ENCODE measurements around the gene PDE3B. TPM values are rescaled to one million over a fixed set of nuclear protein-coding genes. Genes with fewer than 3 reads are reported as not detected.
"Not testable (repeated sequence)": the region's sequence is repeated elsewhere in the genome, so short reads cannot be mapped to it uniquely, and the experiment has no call there.

Gene PDE3B
- total RNA-seq, 1 donor: 0.43 TPM

DNA sequence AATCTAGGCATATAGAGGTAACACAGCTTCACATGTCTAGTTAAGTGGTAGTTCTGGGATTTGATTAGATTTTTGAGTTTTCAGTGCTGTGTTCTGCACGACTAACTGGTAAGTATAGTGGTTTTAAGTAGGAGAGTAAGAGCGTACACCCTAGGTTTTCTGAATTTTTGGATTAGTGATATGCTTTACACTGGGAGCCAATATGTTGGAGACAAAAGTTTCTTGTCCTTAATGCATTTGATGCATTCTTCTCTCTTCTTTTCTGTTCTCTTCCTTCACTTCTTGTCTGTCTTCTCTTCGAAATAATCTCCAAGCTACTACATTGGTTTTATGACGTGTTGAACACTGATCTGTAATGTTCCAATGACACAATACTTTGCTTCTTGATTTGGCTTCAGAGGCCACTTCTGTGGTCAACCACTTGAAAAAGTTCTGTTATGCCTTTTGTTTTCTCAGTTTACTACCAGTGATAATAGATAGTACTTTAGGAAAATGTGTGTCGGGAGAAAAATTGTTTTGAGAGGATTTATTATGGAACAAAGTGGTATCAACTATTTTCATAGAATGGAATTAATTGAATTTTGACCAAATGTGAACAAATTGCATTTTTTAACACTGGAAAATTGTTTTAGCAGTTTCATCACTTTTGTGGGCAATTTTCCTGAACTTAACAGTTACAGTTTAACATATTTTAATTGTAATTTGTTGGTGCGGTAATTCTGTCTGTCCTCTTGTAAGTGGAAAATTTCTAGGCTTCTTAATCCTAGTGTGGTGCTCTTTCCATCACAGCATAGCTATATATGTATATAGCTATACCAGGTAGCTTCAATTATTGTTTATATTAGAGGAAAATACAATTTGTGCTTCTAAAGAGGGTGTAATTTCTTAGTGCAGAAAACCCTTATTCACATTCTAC, 2.6 kb downstream of the PDE3B start:
- H3K4me3 ChIP-seq (ENCODE audit: low read depth, low read length): no peak overlapping the region
- no peak for DNase-seq (ENCODE audit: low read depth)

DNA sequence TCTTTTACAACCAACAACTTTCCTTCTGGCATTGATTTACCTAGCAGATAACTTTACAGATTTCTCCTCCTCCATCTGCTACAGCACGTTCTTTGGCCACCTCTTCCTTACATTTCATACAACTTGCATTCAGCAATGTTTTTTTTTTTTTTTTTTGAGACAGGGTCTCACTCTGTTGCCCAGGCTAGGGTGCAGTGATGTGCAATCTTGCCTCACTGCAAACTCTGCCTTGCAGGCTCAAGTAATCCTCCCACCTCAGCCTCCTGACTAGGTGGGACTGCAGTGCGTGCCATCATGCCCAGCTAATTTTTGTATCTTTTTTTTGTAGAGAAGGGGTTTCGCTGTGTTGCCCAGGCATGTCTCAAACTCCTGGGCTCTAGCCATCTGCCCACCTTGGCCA, 6.5 kb downstream of the PDE3B start:
- TF ChIP-seq, protein P1, sequence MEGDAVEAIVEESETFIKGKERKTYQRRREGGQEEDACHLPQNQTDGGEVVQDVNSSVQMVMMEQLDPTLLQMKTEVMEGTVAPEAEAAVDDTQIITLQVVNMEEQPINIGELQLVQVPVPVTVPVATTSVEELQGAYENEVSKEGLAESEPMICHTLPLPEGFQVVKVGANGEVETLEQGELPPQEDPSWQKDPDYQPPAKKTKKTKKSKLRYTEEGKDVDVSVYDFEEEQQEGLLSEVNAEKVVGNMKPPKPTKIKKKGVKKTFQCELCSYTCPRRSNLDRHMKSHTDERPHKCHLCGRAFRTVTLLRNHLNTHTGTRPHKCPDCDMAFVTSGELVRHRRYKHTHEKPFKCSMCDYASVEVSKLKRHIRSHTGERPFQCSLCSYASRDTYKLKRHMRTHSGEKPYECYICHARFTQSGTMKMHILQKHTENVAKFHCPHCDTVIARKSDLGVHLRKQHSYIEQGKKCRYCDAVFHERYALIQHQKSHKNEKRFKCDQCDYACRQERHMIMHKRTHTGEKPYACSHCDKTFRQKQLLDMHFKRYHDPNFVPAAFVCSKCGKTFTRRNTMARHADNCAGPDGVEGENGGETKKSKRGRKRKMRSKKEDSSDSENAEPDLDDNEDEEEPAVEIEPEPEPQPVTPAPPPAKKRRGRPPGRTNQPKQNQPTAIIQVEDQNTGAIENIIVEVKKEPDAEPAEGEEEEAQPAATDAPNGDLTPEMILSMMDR (IDR thresholded peaks at IDR 0.05; ENCODE audit: insufficient read depth, low read depth, low read length): no peak
- no peak for DNase-seq (ENCODE audit: low read depth)
- H3K4me3 ChIP-seq (ENCODE audit: low read depth, low read length): no peak overlapping the region

More for the DNA sequence above, 2.6 kb downstream of the PDE3B start:
- TF ChIP-seq, protein P1 (IDR thresholded peaks at IDR 0.05; ENCODE audit: insufficient read depth, low read depth, low read length): no peak

DNA sequence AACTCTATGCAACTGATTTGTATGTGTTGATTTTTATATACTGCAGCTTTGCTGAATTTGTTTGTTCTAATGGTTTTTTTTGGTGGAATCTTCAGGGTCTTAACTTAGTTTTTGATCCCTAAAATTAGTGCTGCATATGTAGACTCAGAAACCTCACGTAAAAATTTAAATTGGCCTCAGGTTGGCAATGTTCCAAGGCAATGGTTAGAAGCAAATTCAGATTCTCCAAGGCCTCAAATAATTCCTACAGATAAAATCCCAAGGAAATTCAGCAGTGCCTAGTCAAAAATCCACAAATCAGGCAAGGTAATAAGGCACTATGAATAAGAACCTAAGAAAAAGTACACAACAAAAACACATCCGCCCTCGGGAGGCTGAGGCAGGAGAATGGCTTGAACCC, 9.5 kb downstream of the PDE3B start:
- no peak overlapping the region for H3K4me3 ChIP-seq (ENCODE audit: low read depth, low read length)
- DNase-seq (ENCODE audit: low read depth): no peak
- TF ChIP-seq, protein P1 (IDR thresholded peaks at IDR 0.05; ENCODE audit: insufficient read depth, low read depth, low read length): no peak

DNA sequence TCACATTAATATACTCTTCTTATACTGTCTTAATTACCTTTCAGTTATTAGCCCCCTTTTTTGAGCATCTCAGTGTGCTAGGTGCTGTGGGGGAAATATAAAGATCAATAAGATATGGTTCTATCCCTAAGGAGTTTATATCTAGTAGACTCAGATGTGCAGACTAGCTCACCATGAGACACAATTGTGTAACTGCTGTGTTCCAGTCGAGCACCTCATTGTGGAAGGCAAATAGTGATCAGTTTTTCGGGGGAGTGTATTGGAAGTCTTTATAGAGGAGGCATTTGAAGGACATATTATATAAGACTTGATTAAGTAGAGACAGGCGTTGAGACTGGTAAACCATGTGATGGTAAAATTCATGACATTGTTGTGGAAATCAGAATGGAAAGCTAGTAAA, 11.8 kb downstream of the PDE3B start:
- TF ChIP-seq, protein P1 (IDR thresholded peaks at IDR 0.05; ENCODE audit: insufficient read depth, low read depth, low read length): no peak
- no peak overlapping the region for H3K4me3 ChIP-seq (ENCODE audit: low read depth, low read length)
- DNase-seq (ENCODE audit: low read depth): no peak

DNA sequence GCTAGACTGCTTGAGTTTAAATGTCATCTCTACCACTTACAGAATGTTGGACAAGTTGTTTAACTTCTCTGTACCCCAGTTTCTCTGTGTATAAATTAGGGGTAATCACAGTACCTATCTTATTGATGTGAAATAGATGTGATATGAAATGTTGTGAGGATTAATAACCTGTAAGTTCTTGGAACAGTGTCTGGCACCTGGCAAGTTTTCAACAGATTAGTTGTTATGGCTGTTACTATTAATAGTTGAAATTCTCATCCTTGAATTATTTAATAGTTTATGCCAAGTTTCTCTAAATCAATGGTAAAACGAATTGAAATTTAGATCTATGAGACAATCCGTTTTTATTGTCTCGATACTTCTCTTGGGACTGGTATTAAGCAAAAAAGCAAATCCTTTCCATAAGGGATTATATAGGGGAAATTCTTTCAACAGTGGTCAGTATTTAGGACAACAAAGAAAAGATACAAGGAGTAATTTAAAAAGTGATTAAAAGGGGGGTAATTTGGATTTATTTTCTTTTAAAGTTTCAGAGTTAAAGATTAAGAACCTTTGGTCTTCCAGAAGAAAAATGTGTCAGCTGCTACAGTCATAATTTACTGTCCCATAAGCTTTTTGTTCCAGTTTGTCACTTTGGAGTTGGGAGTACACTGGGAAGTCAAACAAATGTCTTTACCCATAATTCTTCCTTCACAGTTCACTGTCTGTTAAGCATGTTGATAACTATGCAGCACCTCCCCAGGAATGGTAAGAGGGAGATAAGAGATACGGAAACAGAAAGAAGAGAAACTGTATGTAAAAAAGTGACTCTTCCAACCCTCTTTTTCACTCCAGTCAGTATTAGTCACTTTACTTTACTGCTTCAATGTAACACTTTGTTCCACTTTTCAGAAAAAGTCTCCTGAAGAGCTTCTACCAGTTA, 13.2 kb downstream of the PDE3B start:
- TF ChIP-seq, protein P1 (IDR thresholded peaks at IDR 0.05; ENCODE audit: insufficient read depth, low read depth, low read length): no peak
- DNase-seq (ENCODE audit: low read depth): no peak
- H3K4me3 ChIP-seq (ENCODE audit: low read depth, low read length): no peak overlapping the region

DNA sequence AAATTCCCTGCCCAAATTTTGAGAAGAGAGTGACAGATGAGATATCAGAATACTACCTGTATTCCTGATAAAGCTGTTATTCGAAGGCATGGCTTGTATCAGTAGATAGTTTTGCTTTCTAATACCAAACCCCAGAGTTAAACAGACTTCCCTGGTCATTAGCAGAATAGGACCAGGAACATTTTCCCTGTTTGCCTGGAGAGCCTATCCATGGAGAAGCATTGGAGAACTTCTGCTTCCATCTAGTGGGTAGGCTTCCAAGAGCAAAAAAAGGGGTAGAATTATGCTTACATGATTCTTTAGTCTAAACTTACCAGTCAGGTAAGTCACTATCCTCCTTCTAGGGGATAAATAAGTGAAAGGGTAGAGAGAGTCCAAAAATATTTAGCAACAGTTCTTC, 14.2 kb downstream of the PDE3B start:
- no peak overlapping the region for H3K4me3 ChIP-seq (ENCODE audit: low read depth, low read length)
- TF ChIP-seq, protein P1 (IDR thresholded peaks at IDR 0.05; ENCODE audit: insufficient read depth, low read depth, low read length): no peak
- DNase-seq (ENCODE audit: low read depth): no peak

DNA sequence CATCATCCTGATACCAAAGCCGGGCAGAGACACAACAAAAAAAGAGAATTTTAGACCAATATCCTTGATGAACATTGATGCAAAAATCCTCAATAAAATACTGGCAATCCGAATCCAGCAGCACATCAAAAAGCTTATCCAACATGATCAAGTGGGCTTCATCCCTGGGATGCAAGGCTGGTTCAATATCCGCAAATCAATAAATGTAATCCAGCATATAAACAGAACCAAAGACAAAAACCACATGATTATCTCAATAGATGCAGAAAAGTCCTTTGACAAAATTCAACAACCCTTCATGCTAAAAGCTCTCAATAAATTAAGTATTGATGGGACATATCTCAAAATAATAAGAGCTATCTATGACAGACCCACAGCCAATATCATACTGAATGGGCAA, 21.3 kb downstream of the PDE3B start:
- H3K4me3 ChIP-seq (ENCODE audit: low read depth, low read length); DNase-seq (ENCODE audit: low read depth): not testable (repeated sequence)

DNA sequence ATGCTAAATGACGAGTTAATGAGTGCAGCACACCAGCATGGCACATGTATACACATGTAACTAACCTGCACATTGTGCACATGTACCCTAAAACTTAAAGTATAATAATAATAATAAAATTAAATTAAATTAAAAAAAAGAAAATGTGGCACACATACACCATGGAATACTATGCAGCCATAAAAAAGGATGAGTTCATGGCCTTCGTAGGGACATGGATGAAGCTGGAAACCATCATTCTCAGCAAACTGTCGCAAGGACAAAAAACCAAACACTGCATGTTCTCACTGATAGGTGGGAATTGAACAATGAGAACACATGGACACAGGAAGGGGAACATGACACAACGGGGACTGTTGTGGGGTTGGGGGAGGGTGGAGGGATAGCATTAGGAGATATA, 23.7 kb downstream of the PDE3B start:
- H3K4me3 ChIP-seq (ENCODE audit: low read depth, low read length); DNase-seq (ENCODE audit: low read depth): not testable (repeated sequence)

All from fibroblast of villous mesenchyme (primary cell).